HFFc6 (cell line): Measurements from ENCODE around the gene ZNF22. TPM values are rescaled to one million over a fixed set of nuclear protein-coding genes. Genes with fewer than 3 reads are reported as not detected.

Source experiments
- DNase-seq: peaks from one replicate; pipeline ENCODE4 v3.0.0-alpha.2; 2018
- H3K27ac Mint-ChIP-seq: 2 replicates; pipeline ENCODE4 v1.8.0; 2020; ENCODE audit warnings: mild to moderate bottlenecking, mixed read lengths
- H3K27me3 Mint-ChIP-seq: 2 replicates; pipeline ENCODE4 v1.8.0; 2021; ENCODE audit warnings: mild to moderate bottlenecking, moderate library complexity, mixed read lengths; ENCODE audit not compliant: insufficient read depth
- H3K36me3 Mint-ChIP-seq: 2 replicates; pipeline ENCODE4 v1.8.0; 2021; ENCODE audit warnings: low read depth, mixed read lengths
- H3K4me1 Mint-ChIP-seq: 2 replicates; pipeline ENCODE4 v1.8.0; 2020; ENCODE audit warnings: low read depth, mixed read lengths
- H3K4me3 Mint-ChIP-seq: 2 replicates; pipeline ENCODE4 v1.8.0; 2020; ENCODE audit warnings: mild to moderate bottlenecking, moderate library complexity, mixed read lengths
- H3K9me3 Mint-ChIP-seq: 2 replicates; pipeline ENCODE4 v1.8.0; 2020; ENCODE audit warnings: mild to moderate bottlenecking, mixed read lengths
- total RNA-seq, 6 experiments: library from RNA; stranded (reverse); fragmentation: NEBNext Ultra II Directional; extraction: Animal tissue kit (Norgen Biotek cat#: 25700); gene quantifications; 2 replicates in 1 of 6; 3 replicates in 5 of 6; pipeline ENCODE4 v1.2.3, GENCODE V29; 2021
- TF ChIP-seq, protein P1 (sequence below): fragments of 200-600 bp; sonication (generic); IDR thresholded peaks from 2 replicates; pipeline ENCODE4 v1.5.0; 2021; ENCODE audit warnings: antibody characterized with exemption, mild to moderate bottlenecking

ZNF22 gene
- total RNA-seq, 6 experiments from 2014 or later = 7.4 to 15.8 (median 13.2) TPM

DNA sequence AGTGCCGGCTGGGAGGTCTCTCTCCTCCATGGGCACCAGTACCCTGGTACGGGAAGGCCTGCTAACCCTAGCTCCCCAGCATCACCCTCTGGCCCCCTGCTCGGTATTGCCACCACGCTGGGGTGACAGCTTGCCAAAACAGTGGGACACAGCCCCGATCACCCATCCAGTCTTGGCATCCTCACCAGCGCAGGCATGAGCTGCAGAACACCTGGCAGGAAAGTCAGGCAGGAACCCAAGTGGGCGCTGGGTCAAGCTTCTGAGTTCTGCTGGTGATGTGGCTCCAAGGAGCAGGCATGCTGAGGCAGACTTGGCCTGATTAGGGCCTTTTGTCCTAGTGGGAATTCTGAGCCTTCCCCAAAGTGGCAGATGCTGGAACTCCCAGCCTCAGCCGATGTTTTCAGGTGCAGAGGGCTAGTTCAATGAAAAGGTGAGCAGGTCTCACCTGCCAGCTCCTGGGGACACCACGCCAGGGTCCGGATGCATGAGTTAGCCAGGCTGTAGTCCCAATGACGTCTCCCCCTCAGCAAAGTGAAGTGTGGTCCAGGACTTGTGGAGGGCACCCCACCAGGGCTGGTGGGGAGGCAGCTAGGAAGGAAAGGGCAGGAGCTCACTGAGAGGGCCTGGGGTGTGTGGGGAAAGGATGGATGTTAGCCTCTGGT lies 8.5 kb upstream of the ZNF22 start:
- H3K27ac Mint-ChIP-seq = no peak overlapping the region
- DNase-seq = no peak
- no peaks in the 10 kb centered on the region for H3K36me3 Mint-ChIP-seq
- H3K4me1 Mint-ChIP-seq = peaks cover 27% of the 10 kb centered on the region
- TF ChIP-seq, protein P1, sequence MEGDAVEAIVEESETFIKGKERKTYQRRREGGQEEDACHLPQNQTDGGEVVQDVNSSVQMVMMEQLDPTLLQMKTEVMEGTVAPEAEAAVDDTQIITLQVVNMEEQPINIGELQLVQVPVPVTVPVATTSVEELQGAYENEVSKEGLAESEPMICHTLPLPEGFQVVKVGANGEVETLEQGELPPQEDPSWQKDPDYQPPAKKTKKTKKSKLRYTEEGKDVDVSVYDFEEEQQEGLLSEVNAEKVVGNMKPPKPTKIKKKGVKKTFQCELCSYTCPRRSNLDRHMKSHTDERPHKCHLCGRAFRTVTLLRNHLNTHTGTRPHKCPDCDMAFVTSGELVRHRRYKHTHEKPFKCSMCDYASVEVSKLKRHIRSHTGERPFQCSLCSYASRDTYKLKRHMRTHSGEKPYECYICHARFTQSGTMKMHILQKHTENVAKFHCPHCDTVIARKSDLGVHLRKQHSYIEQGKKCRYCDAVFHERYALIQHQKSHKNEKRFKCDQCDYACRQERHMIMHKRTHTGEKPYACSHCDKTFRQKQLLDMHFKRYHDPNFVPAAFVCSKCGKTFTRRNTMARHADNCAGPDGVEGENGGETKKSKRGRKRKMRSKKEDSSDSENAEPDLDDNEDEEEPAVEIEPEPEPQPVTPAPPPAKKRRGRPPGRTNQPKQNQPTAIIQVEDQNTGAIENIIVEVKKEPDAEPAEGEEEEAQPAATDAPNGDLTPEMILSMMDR = no peak
- H3K4me3 Mint-ChIP-seq = no peak overlapping the region
- H3K9me3 Mint-ChIP-seq = no peaks in the 10 kb centered on the region
- H3K27me3 Mint-ChIP-seq = peaks cover 6% of the 10 kb centered on the region

DNA sequence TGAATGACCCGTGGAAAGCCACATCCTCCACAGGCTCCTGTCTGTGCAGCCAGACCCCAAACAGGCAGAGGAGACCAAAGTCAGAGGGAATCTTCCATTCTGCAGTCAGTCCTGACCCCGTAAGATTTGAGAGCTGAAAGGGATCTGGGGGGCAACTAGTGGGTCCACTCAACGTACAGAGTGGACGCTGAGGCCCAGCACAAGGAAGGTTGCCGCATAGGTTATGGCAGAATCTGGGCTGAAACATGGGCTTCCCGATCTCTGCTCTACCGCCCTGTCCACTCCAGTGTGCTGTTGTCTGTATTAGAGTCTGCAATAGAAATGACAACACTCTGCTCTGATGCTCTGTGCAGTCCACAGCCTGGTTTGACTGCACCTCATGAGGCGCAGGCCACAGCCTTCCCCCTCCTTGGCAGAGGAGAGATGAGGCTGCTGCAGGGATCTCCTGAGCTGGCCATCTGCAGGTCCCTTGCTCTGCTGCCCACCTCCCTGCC lies 7.9 kb upstream of the ZNF22 start:
- peaks cover 27% of the 10 kb centered on the region for H3K4me1 Mint-ChIP-seq

DNA sequence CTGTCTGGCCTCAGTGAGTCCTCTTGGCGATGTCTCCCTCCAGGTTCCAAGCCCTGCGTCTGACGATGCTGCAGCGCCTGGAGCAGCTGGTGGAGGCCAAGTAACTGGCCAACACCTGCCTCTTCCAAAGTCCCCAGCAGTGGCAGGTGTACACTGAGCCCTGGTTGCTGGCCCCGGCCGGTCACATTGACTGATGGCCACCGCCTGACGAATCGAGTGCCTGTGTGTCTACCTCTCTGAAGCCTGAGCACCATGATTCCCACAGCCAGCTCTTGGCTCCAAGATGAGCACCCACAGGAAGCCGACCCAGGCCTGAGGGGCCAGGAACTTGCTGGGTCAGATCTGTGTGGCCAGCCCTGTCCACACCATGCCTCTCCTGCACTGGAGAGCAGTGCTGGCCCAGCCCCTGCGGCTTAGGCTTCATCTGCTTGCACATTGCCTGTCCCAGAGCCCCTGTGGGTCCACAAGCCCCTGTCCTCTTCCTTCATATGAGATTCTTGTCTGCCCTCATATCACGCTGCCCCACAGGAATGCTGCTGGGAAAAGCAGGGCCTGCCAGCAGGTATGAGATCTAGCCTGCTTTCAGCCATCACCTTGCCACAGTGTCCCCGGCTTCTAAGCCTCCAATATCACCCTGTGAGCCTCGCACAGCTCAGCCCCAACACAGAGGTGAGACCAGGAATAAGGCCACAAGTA lies 7.3 kb upstream of the ZNF22 start:
- Mint-ChIP-seq H3K4me3 (no peak overlapping the region), H3K27me3 (peaks cover 6% of the 10 kb centered on the region), H3K27ac (no peak overlapping the region), H3K9me3 (no peaks in the 10 kb centered on the region), H3K36me3 (no peaks in the 10 kb centered on the region), H3K4me1 (peaks cover 27% of the 10 kb centered on the region)
- no peak for DNase-seq
- TF ChIP-seq, protein P1 = no peak

More for the DNA sequence above, 7.9 kb upstream of the ZNF22 start:
- no peaks in the 10 kb centered on the region for H3K9me3 Mint-ChIP-seq
- no peak overlapping the region for H3K4me3 Mint-ChIP-seq
- H3K27me3 Mint-ChIP-seq = peaks cover 6% of the 10 kb centered on the region
- TF ChIP-seq, protein P1 = no peak
- no peaks in the 10 kb centered on the region for H3K36me3 Mint-ChIP-seq
- no peak for DNase-seq
- H3K27ac Mint-ChIP-seq = no peak overlapping the region

DNA sequence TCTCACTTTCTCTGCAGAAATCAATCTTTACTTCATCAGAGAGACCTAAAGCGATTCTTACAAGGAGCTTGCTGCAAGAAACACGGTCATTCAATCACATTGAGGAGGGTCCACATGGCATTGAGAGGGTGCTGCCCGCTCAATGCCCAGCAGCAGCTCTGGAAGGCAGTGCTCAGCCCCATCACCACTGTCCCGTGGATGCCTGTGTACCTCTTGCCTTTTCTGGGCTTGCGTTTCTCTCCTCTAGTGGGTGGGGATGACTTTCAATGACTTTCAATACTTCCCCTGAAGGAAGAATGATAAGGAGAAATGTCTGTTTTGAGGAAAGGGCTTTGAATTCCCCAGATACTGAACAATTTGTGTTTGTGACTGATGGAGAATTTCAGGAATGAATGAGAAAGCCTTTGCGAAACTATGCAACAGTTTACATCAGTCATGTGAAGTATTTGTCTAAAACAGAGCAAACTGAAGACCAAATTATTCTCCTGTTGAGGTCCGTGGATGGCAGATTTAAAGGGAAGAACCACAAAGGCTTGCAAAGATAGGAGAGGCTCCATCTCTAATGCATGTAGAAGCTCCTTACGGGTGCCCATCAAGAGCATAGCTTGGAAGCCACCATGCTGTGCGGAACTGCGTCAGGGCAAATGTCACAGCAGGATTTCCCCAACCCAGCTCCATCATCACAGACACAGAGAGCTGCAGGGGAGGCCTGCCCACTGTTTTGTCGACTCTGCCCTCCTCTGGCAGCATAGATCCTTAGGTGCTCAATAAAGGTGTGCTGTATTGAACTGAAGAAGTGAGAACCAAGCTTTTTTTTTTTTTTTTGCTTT lies 6.6 kb upstream of the ZNF22 start:
- H3K27ac Mint-ChIP-seq = peak overlapping the region; percentile 27; the same call in 1 of the 2 replicates
- H3K4me1 Mint-ChIP-seq = peaks cover 27% of the 10 kb centered on the region

More for the DNA sequence above, 6.6 kb upstream of the ZNF22 start:
- Mint-ChIP-seq H3K27me3 (peaks cover 2% of the 10 kb centered on the region), H3K9me3 (no peaks in the 10 kb centered on the region), H3K4me3 (no peak overlapping the region), H3K36me3 (no peaks in the 10 kb centered on the region)
- DNase-seq = no peak
- TF ChIP-seq, protein P1 = no peak
